HepG2 (cell line): Measurements from ENCODE around the gene MCU. TPM values are rescaled to one million over a fixed set of nuclear protein-coding genes. Genes with fewer than 3 reads are reported as not detected.

Experiments
- ATAC-seq: fragments of 200-7000 bp; cut with Tn5 transposase; 3 replicates; pipeline ENCODE4 v1.9.1; 2020; ENCODE audit warnings: mild to moderate bottlenecking, moderate library complexity
- BruUV-seq: library from RNA; stranded (reverse); fragments of 400-500 nt; replicated peaks from 2 replicates; lab custom pipeline; 2021; lab: Mats Ljungman, UMichigan
- CTCF ChIA-PET: fragments of 300-600 bp; formaldehyde crosslinking; extraction: SDS; loops from one replicate; lab custom pipeline; 2021; ENCODE audit warnings: low total read pairs, inconsistent platforms, low intra/inter-chr PET ratio; lab: Yijun Ruan, JAX
- POLR2A ChIA-PET: fragments of 350-600 bp; sonication (Branson Sonifier 250); formaldehyde crosslinking; loops from one replicate; lab custom pipeline; 2020; ENCODE audit warnings: antibody characterized with exemption, inconsistent platforms; lab: Yijun Ruan, JAX
- DNase-seq: peaks from one replicate; pipeline ENCODE4 v3.0.0-alpha.2; 2015; ENCODE audit warnings: low spot score
- FAIRE-seq: peaks from 3 replicates; lab custom pipeline; 2011; peaks lifted over from hg19 to GRCh38; lab: Jason Lieb, UNC
- H2AFZ ChIP-seq: one replicate; pipeline ENCODE4 v1.6.1; 2011; ENCODE audit warnings: low read length, inconsistent platforms
- H3K27ac ChIP-seq: fragments of 300-600 bp; 3 replicates; pipeline ENCODE4 v1.8.0; 2011; ENCODE audit warnings: mixed run types, mild to moderate bottlenecking, mixed read lengths, low read length, inconsistent platforms; ENCODE audit not compliant: insufficient read depth; ENCODE audit errors: extremely low read length
- H3K27me3 ChIP-seq, 2 experiments: fragments of 200-600 bp in 1 of 2; 2 replicates in 1 of 2; 3 replicates in 1 of 2; pipeline versions ENCODE4 v1.6.0 to v1.8.0; 2011; ENCODE audit warnings: low read length in 2 of 2, mild to moderate bottlenecking in 2 of 2, moderate library complexity in 2 of 2, inconsistent platforms in 1 of 2; ENCODE audit not compliant: insufficient read depth in 2 of 2, control insufficient read depth in 1 of 2
- H3K36me3 ChIP-seq, 2 experiments: fragments of 200-600 bp in 1 of 2; replicated peaks in 1 of 2; 2 replicates in 1 of 2; 3 replicates in 1 of 2; pipeline versions ENCODE4 v1.5.1 to v1.8.0; 2011; ENCODE audit warnings: low read length in 2 of 2, inconsistent platforms in 1 of 2; ENCODE audit not compliant: insufficient read depth in 2 of 2, control insufficient read depth in 1 of 2
- H3K4me1 ChIP-seq: 2 replicates; pipeline ENCODE4 v1.5.1; 2012; ENCODE audit warnings: low read length, inconsistent platforms; ENCODE audit not compliant: insufficient read depth
- H3K4me2 ChIP-seq: 2 replicates; pipeline ENCODE4 v1.6.0; 2011; ENCODE audit warnings: low read depth, low read length, inconsistent platforms
- H3K4me3 ChIP-seq, 3 experiments: fragments of 200-600 bp in 1 of 3; sonication (generic), shearing (Covaris generic) in 1 of 3; replicated peaks in 1 of 3; 2 replicates each; pipeline ENCODE4 v1.5.1; 2011 to 2016; ENCODE audit warnings: low read length in 3 of 3, inconsistent platforms in 2 of 3, low read depth in 2 of 3, mild to moderate bottlenecking in 2 of 3, control low read depth in 1 of 3, mixed read lengths in 1 of 3; ENCODE audit not compliant: insufficient read depth in 1 of 3
- H3K79me2 ChIP-seq: one replicate; pipeline ENCODE4 v1.6.1; 2011; ENCODE audit warnings: low read length, inconsistent platforms; ENCODE audit not compliant: insufficient read depth
- H3K9ac ChIP-seq: 2 replicates; pipeline ENCODE4 v1.6.0; 2011; ENCODE audit warnings: mild to moderate bottlenecking, low read depth, low read length, inconsistent platforms; ENCODE audit not compliant: insufficient read depth
- H3K9me3 ChIP-seq: 2 replicates; pipeline ENCODE4 v1.5.1; 2012; ENCODE audit warnings: mild to moderate bottlenecking, low read length
- H4K20me1 ChIP-seq: 2 replicates; pipeline ENCODE4 v1.6.0; 2011; ENCODE audit warnings: inconsistent platforms, mild to moderate bottlenecking, low read length, moderate library complexity; ENCODE audit not compliant: insufficient read depth
- AHDC1 ChIP-seq: sonication (generic); formaldehyde crosslinking; IDR thresholded peaks from 2 replicates; pipeline ENCODE4 v1.5.1; 2020; ENCODE audit warnings: mild to moderate bottlenecking, missing genetic modification reagents, borderline replicate concordance
- ATF7-NPFF ChIP-seq: sonication (generic); formaldehyde crosslinking; IDR thresholded peaks from 2 replicates; pipeline ENCODE4 v1.8.1; 2023; ENCODE audit warnings: mild to moderate bottlenecking, low read depth, missing genetic modification reagents, moderate library complexity
- ELF1 ChIP-seq: sonication (generic); formaldehyde crosslinking; IDR thresholded peaks from 2 replicates; pipeline ENCODE4 v1.4.0; 2020; ENCODE audit warnings: missing genetic modification reagents
- ETV6 ChIP-seq: sonication (generic); formaldehyde crosslinking; conservative IDR thresholded peaks from 2 replicates; pipeline ENCODE4 v1.4.0; 2020; ENCODE audit warnings: missing genetic modification reagents
- MTA3 ChIP-seq: sonication (generic); formaldehyde crosslinking; IDR thresholded peaks from 2 replicates; pipeline ENCODE4 v1.4.0; 2020; ENCODE audit warnings: missing genetic modification reagents
- NCOA2 ChIP-seq: sonication (generic); formaldehyde crosslinking; IDR thresholded peaks from 2 replicates; pipeline ENCODE4 v1.8.0; 2022; ENCODE audit warnings: inconsistent platforms
- PAWR ChIP-seq: sonication (generic); formaldehyde crosslinking; IDR thresholded peaks from 2 replicates; pipeline ENCODE4 v1.4.0; 2020; ENCODE audit warnings: missing genetic modification reagents, mild to moderate bottlenecking, borderline replicate concordance
- RELA ChIP-seq: sonication (generic); formaldehyde crosslinking; IDR thresholded peaks from 2 replicates; pipeline ENCODE4 v1.4.0; 2020; ENCODE audit warnings: missing genetic modification reagents
- U2AF2 ChIP-seq: fragments of 200-400 bp; formaldehyde crosslinking; IDR thresholded peaks from 2 replicates; pipeline ENCODE4 v1.6.1; 2017; ENCODE audit warnings: low read depth, mild to moderate bottlenecking, low read length
- WGBS: methylation state at CpG from one replicate; pipeline ENCODE4 v1.1.6; 2017; ENCODE audit warnings: low lambda C conversion rate; 5-methylcytosine and 5-hydroxymethylcytosine counted together
- in situ Hi-C: cut with HindIII; loops from 2 replicates; pipeline ENCODE4 v1.10.0; 2017; ENCODE audit warnings: low pct_unique_long_range_greater_than_20kb; ENCODE audit not compliant: extremely low pct_ligation_motif_present
- intact Hi-C: fragments of 100-400 bp; cut with micrococcal nuclease; formaldehyde crosslinking; loops from one replicate; pipeline ENCODE4 v1.10.0; 2022; ENCODE audit not compliant: unreplicated experiment
- polyA plus RNA-seq, 8 experiments: library from polyadenylated mRNA; depleted of rRNA in 3 of 8; stranded (reverse) in 7 of 8; unstranded in 1 of 8; fragments of >200 nt; fragmentation: Illumina TruSeq in 4 of 8; extraction: Trizol in 4 of 8; gene quantifications; 2 replicates each; pipeline versions ENCODE4 v1.2.1 to v1.2.3, GENCODE V29; 2011 to 2016; ENCODE audit warnings: low read depth in 4 of 8, missing spikeins in 1 of 8, mixed read lengths in 1 of 8; ENCODE audit not compliant: insufficient read depth in 1 of 8
- total RNA-seq, 5 experiments: library from RNA; depleted of rRNA; stranded (reverse); fragments of >200 nt; fragmentation: Illumina TruSeq; extraction: Trizol; gene quantifications; 2 replicates each; pipeline ENCODE4 v1.2.3, GENCODE V29; 2016; ENCODE audit warnings: low read depth in 1 of 5

Gene MCU
- total and polyA plus RNA-seq, 2 of the 13 experiments (the other 11 are each of a cell fraction or from before 2014, with no cell fraction given) = 25.9 to 64.5 TPM

DNA sequence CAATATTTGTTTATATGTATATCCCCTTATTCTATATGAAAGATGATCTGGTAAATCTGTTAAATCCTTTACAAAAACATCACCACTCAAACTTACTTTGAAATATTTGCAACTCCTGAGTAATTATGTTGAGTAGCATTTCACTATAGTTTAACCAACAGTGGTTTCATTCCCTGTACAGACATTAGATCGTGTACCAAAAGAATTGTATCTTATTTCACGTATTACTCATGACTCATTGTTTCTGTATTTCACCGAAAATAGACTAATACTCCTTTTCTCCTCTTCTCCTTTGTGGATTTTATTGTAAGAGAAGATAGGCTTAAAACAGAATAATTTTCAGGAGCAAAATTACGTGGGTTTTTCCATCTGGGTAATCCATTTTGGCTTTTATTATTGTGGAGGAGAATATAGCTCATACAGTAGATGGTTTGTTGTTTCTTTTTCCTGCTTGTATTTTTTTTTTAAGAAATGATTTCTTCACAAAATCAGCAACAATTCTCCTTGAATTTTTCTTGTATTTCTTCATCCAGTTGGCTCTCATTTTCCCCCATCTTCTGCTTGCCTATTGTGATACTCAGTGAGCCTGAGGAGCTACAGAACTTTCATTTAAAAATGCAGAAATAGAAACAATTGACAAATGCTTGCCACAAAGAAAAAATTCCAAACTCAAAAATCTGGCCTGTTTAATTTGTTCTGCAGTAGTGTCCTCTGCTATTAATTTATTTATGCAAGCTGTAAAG, 111.0 kb downstream of the MCU start (continued):
- TF ChIP-seq AHDC1 (CRISPR knock-in tag) = no peak

DNA sequence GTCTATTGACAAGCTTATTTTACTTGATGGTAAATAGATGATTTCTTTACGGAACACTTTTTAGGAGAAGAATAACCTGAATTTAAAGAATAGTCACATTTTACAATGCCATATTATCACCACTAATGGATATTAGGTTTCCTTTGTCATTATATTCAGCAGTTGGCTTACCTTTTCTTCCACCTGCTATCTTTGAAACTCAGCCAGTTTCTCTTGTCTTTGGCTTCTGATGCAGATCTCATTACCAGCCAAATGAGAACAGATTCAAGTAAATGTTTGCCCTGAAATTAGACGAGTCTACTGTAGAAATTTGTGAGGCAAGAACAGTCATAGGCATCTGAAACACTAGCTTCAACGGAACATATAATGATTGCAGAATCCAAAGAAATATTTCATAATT, 116.1 kb downstream of the MCU start:
- CTCF ChIA-PET = no interaction called here

More for the DNA sequence above, 116.1 kb downstream of the MCU start:
- Histone ChIP-seq H3K9me3 (no peaks in the 10 kb centered on the region), H4K20me1 (no peaks in the 10 kb centered on the region), H3K4me2 (no peak overlapping the region), H3K36me3 (no peaks in the 10 kb centered on the region), H3K27me3 (no peaks in the 10 kb centered on the region), H3K9ac (no peak overlapping the region), H3K27ac (no peak overlapping the region), H3K4me3 (no peak overlapping the region), H2AFZ (no peak overlapping the region), H3K4me1 (no peaks in the 10 kb centered on the region), H3K79me2 (no peaks in the 10 kb centered on the region)
- intact Hi-C loops = no loop called here
- DNase-seq (no peak), ATAC-seq (no peak), FAIRE-seq (no peak)
- POLR2A ChIA-PET = no interaction called here
- in situ Hi-C loops = no loop called here
- BruUV-seq = no TSS peak
- TF ChIP-seq PAWR (CRISPR knock-in tag) (no peak), ATF7-NPFF (CRISPR knock-in tag) (no peak), U2AF2 (no peak), ETV6 (CRISPR knock-in tag) (no peak), MTA3 (CRISPR knock-in tag) (no peak), ELF1 (CRISPR knock-in tag) (no peak), NCOA2 (CRISPR knock-in tag) (no peak), RELA (CRISPR knock-in tag) (no peak)
- WGBS = 97% methylated on average over 3 of the region's 3 CpGs
